ENCODE results near the gene ST7. TPM values are rescaled to one million over a fixed set of nuclear protein-coding genes. Genes with fewer than 3 reads are reported as not detected.

The ST7 gene
- total RNA-seq, 1 donor: 19.9 TPM

- Histone ChIP-seq H3K27me3 (ENCODE audit: insufficient read depth, low read length) (no peaks in the 10 kb centered on the region), H3K4me3 (ENCODE audit: insufficient read depth, low read length) (no peak overlapping the region), H3K79me2 (ENCODE audit: insufficient read depth, low read length) (peaks cover 32% of the 10 kb centered on the region), H3K9me3 (ENCODE audit: low read depth, low read length) (no peaks in the 10 kb centered on the region), H2AFZ (ENCODE audit: low read length) (no peak overlapping the region), H3K4me2 (ENCODE audit: insufficient read depth, low read length) (no peak overlapping the region), H3K4me1 (ENCODE audit: insufficient read depth, low read length) (peaks cover 5% of the 10 kb centered on the region), H3K36me3 (ENCODE audit: insufficient read depth, low read length) (no peaks in the 10 kb centered on the region), H3K27ac (ENCODE audit: low read depth, low read length) (no peak overlapping the region), H4K20me1 (ENCODE audit: insufficient read depth, low read length) (peaks cover 5% of the 10 kb centered on the region)
- TF ChIP-seq, protein P1, sequence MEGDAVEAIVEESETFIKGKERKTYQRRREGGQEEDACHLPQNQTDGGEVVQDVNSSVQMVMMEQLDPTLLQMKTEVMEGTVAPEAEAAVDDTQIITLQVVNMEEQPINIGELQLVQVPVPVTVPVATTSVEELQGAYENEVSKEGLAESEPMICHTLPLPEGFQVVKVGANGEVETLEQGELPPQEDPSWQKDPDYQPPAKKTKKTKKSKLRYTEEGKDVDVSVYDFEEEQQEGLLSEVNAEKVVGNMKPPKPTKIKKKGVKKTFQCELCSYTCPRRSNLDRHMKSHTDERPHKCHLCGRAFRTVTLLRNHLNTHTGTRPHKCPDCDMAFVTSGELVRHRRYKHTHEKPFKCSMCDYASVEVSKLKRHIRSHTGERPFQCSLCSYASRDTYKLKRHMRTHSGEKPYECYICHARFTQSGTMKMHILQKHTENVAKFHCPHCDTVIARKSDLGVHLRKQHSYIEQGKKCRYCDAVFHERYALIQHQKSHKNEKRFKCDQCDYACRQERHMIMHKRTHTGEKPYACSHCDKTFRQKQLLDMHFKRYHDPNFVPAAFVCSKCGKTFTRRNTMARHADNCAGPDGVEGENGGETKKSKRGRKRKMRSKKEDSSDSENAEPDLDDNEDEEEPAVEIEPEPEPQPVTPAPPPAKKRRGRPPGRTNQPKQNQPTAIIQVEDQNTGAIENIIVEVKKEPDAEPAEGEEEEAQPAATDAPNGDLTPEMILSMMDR (IDR thresholded peaks at IDR 0.05; ENCODE audit: extremely low read depth, low read depth, low read length): no peak
- DNase-seq (ENCODE audit: insufficient read length, low spot score, missing footprints): no peak
Observed at GRCh38 chr7:116978006-116978405, 24.7 kb downstream of the ST7 start.

DNA sequence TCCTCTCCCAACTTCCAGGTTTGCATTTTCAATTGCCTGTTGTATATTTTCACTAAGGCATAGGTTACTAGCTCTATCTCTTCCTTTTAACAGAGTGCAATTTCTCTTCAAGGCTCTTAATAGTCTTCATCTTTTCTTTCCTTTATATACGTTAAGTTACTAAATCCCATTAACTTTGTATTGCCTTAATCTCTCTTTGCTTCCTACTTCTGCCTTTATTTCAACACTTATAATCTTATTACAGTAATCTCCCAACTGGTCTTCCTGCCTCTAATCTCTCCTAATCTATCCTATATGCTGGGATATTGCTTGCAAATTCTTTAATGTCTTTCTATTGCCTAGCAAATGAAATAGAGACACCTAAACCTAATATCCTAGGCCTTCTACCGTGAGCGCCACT is 26.1 kb downstream of the ST7 start:
- H3K9me3 ChIP-seq (ENCODE audit: low read depth, low read length): no peaks in the 10 kb centered on the region
- H3K27ac ChIP-seq (ENCODE audit: low read depth, low read length): no peak overlapping the region
- H3K4me2 ChIP-seq (ENCODE audit: insufficient read depth, low read length): no peak overlapping the region
- H3K4me1 ChIP-seq (ENCODE audit: insufficient read depth, low read length): peaks cover 5% of the 10 kb centered on the region
- no peaks in the 10 kb centered on the region for H3K27me3 ChIP-seq (ENCODE audit: insufficient read depth, low read length)
- no peak overlapping the region for H3K4me3 ChIP-seq (ENCODE audit: insufficient read depth, low read length)
- peaks cover 5% of the 10 kb centered on the region for H4K20me1 ChIP-seq (ENCODE audit: insufficient read depth, low read length)
- H2AFZ ChIP-seq (ENCODE audit: low read length): no peak overlapping the region
- DNase-seq (ENCODE audit: insufficient read length, low spot score, missing footprints): no peak
- H3K79me2 ChIP-seq (ENCODE audit: insufficient read depth, low read length): peaks cover 35% of the 10 kb centered on the region
- TF ChIP-seq, protein P1 (IDR thresholded peaks at IDR 0.05; ENCODE audit: extremely low read depth, low read depth, low read length): no peak
- H3K36me3 ChIP-seq (ENCODE audit: insufficient read depth, low read length): no peaks in the 10 kb centered on the region

DNA sequence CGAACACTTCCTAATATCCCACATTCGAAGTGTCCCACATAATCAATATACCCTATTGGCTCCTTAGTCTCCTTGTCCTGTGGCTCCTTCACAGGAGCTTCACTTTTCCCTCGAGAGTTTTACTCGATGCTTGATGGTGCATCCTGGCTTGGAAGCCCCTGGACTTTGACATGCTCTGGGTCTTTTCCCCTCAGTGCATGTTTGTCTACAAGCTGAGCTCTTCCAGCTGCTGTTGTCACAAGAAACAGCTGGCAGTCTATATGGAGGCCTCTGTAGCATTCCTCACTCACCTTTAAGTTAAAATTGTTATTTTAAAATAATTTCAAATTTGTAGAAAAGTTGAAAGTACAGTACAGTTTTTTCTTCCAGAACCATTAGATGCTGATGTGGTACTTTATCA is 27.1 kb downstream of the ST7 start:
- Histone ChIP-seq H3K4me1 (ENCODE audit: insufficient read depth, low read length) (peaks cover 5% of the 10 kb centered on the region), H3K36me3 (ENCODE audit: insufficient read depth, low read length) (no peaks in the 10 kb centered on the region), H3K79me2 (ENCODE audit: insufficient read depth, low read length) (peaks cover 36% of the 10 kb centered on the region), H3K4me3 (ENCODE audit: insufficient read depth, low read length) (no peak overlapping the region), H3K9me3 (ENCODE audit: low read depth, low read length) (no peaks in the 10 kb centered on the region), H2AFZ (ENCODE audit: low read length) (no peak overlapping the region), H3K27me3 (ENCODE audit: insufficient read depth, low read length) (no peaks in the 10 kb centered on the region), H3K4me2 (ENCODE audit: insufficient read depth, low read length) (no peak overlapping the region), H3K27ac (ENCODE audit: low read depth, low read length) (no peak overlapping the region), H4K20me1 (ENCODE audit: insufficient read depth, low read length) (peaks cover 5% of the 10 kb centered on the region)
- no peak for DNase-seq (ENCODE audit: insufficient read length, low spot score, missing footprints)
- TF ChIP-seq, protein P1 (IDR thresholded peaks at IDR 0.05; ENCODE audit: extremely low read depth, low read depth, low read length): no peak

- Histone ChIP-seq H3K4me1 (ENCODE audit: insufficient read depth, low read length) (peaks cover 7% of the 10 kb centered on the region), H3K27me3 (ENCODE audit: insufficient read depth, low read length) (no peaks in the 10 kb centered on the region), H3K27ac (ENCODE audit: low read depth, low read length) (no peak overlapping the region), H4K20me1 (ENCODE audit: insufficient read depth, low read length) (no peaks in the 10 kb centered on the region), H3K9me3 (ENCODE audit: low read depth, low read length) (no peaks in the 10 kb centered on the region), H3K4me2 (ENCODE audit: insufficient read depth, low read length) (no peak overlapping the region), H2AFZ (ENCODE audit: low read length) (no peak overlapping the region), H3K4me3 (ENCODE audit: insufficient read depth, low read length) (no peak overlapping the region), H3K79me2 (ENCODE audit: insufficient read depth, low read length) (peaks cover 43% of the 10 kb centered on the region), H3K36me3 (ENCODE audit: insufficient read depth, low read length) (no peaks in the 10 kb centered on the region)
- TF ChIP-seq, protein P1 (IDR thresholded peaks at IDR 0.05; ENCODE audit: extremely low read depth, low read depth, low read length): no peak
- DNase-seq (ENCODE audit: insufficient read length, low spot score, missing footprints): no peak
Observed at GRCh38 chr7:116981939-116982338, 28.6 kb downstream of the ST7 start.

All from osteoblast (primary cell).